Right atrium auricular region (tissue), 2 donors: Measurements from ENCODE around the gene ULK1. TPM values are rescaled to one million over a fixed set of nuclear protein-coding genes. Genes with fewer than 3 reads are reported as not detected.

ENCODE experiments used
- DNase-seq: peaks from one replicate; pipeline ENCODE4 v3.0.0-alpha.2; 2019; ENCODE audit warnings: low spot score
- H3K27ac ChIP-seq, 2 donors: fragments of 200-600 bp; sonication (generic); 1 replicate in 1 of 2; 2 replicates in 1 of 2; pipeline ENCODE4 v1.5.1; 2016 to 2019
- H3K27me3 ChIP-seq, 2 donors: fragments of 200-600 bp; sonication (generic); one replicate each; pipeline versions ENCODE4 v1.5.1 to v1.6.0; 2017 to 2019
- H3K36me3 ChIP-seq: fragments of 200-600 bp; sonication (generic); one replicate; pipeline ENCODE4 v1.5.1; 2016
- H3K4me1 ChIP-seq, 2 donors: fragments of 200-600 bp; sonication (generic); one replicate each; pipeline versions ENCODE4 v1.5.1 to v1.6.0; 2017 to 2019
- H3K4me3 ChIP-seq, 2 donors: fragments of 200-600 bp; sonication (generic); 1 replicate in 1 of 2; 2 replicates in 1 of 2; pipeline ENCODE4 v1.5.1; 2017 to 2019; ENCODE audit warnings: mild to moderate bottlenecking in 1 of 2, moderate library complexity in 1 of 2
- H3K9me3 ChIP-seq, 2 donors: fragments of 200-600 bp; sonication (generic); one replicate each; pipeline ENCODE4 v1.5.1; 2019
- total RNA-seq, 2 donors: library from RNA; depleted of rRNA; stranded (reverse); fragments of >200 nt; gene quantifications; one replicate each; pipeline ENCODE4 v1.1.0, GENCODE V29; 2016
- TF ChIP-seq, protein P1 (sequence below), 2 donors: fragments of 200-600 bp; sonication (generic); IDR thresholded peaks; one replicate each; pipeline ENCODE4 v1.5.1; 2019; ENCODE audit warnings: antibody characterized with exemption in 2 of 2

Gene ULK1
- total RNA-seq, 2 donors from 2014 or later, result 16.2 to 23.4 TPM

DNA sequence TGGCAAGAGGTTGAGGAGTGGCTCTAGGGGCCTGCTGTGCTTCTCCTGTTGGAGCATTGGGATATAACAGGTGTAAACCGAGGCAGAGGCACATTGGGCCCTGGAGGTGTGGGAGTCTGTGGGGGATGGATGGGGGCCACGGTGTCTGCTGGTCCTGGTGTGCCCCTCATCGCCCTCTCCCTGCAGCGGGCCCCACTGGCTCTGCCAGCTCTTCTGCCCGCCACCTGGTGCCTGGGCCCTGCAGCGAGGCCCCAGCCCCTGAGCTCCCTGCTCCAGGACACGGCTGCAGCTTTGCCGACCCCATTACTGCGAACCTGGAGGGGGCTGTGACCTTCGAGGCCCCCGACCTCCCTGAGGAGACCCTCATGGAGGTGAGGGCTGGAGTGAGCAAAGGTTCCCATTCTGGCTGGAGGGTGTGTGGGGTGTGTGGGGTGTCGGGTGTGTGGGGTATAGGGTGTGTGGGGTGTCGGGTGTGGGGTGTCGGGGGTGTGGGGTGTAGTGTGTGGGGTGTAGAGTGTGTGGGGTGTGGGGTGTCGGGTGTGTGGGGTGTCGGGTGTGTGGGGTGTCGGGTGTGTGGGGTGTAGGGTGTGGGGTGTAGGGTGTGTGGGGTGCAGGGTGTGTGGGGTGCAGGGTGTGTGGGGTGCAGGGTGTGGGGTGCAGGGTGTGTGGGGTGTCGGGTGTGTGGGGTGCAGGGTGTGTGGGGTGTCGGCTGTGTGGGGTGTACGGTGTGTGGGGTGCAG is 24.1 kb downstream of the ULK1 start:
- Histone ChIP-seq H3K4me1 (no peaks in the 10 kb centered on the region), H3K27me3 (no peaks in the 10 kb centered on the region), H3K4me3 (no peak overlapping the region), H3K9me3 (no peaks in the 10 kb centered on the region), H3K27ac (no peak overlapping the region), H3K36me3 (peaks cover 74% of the 10 kb centered on the region)
- DNase-seq, result no peak
- TF ChIP-seq, protein P1, sequence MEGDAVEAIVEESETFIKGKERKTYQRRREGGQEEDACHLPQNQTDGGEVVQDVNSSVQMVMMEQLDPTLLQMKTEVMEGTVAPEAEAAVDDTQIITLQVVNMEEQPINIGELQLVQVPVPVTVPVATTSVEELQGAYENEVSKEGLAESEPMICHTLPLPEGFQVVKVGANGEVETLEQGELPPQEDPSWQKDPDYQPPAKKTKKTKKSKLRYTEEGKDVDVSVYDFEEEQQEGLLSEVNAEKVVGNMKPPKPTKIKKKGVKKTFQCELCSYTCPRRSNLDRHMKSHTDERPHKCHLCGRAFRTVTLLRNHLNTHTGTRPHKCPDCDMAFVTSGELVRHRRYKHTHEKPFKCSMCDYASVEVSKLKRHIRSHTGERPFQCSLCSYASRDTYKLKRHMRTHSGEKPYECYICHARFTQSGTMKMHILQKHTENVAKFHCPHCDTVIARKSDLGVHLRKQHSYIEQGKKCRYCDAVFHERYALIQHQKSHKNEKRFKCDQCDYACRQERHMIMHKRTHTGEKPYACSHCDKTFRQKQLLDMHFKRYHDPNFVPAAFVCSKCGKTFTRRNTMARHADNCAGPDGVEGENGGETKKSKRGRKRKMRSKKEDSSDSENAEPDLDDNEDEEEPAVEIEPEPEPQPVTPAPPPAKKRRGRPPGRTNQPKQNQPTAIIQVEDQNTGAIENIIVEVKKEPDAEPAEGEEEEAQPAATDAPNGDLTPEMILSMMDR (IDR thresholded peaks at IDR 0.05), result no peak

DNA sequence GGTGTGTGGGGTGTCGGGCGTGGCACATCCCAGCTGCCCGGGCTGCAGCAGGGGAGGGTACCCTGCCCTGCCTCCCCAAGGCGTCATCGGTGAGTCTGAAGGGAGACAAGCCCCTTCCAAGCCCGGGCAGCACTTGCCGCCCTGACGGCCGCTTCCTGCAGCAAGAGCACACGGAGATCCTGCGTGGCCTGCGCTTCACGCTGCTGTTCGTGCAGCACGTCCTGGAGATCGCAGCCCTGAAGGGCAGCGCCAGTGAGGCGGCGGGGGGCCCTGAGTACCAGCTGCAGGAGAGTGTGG is 24.6 kb downstream of the ULK1 start:
- H3K27ac ChIP-seq, result no peak overlapping the region
- H3K4me1 ChIP-seq, result no peaks in the 10 kb centered on the region
- DNase-seq, result no peak
- H3K9me3 ChIP-seq, result no peaks in the 10 kb centered on the region
- TF ChIP-seq, protein P1 (IDR thresholded peaks at IDR 0.05), result no peak
- H3K27me3 ChIP-seq, result no peaks in the 10 kb centered on the region
- no peak overlapping the region for H3K4me3 ChIP-seq
- peaks cover 69% of the 10 kb centered on the region for H3K36me3 ChIP-seq

DNA sequence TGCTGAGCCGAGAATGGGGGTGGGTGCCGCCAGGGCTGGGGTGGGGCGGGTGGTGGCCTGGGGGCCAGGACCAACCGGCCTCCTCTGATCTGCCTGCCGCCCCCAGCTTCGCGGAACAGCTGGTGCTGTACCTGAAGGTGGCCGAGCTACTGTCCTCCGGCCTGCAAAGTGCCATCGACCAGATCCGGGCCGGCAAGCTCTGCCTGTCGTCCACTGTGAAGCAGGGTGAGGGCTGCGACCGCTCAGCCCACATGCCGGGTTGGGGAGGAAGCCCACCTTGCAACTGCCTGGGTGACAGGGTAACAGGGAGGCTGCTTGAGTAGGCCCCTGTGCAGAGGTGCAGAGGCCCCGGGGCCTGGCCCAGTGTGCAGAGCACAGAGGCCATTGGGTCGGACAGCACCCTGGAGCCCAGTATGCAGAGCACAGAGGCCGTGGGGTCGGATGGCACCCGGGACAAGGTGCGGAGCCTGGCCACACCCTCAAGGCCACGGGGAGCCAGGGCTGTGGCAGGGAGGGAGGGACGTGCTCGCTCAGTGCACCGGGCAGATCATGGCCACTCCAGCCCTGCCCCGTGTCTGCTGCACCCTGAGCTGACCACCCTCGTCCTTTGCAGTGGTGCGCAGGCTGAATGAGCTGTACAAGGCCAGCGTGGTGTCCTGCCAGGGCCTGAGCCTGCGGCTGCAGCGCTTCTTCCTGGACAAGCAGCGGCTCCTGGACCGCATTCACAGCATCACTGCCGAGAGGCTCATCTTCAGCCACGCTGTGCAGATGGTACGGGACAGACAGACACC is 25.1 kb downstream of the ULK1 start:
- H3K4me1 ChIP-seq, result peaks cover 0 to 4% of the 10 kb centered on the region in 2 donors
- TF ChIP-seq, protein P1 (IDR thresholded peaks at IDR 0.05), result no peak
- DNase-seq, result no peak
- no peaks in the 10 kb centered on the region for H3K27me3 ChIP-seq
- H3K36me3 ChIP-seq, result peaks cover 63% of the 10 kb centered on the region
- no peaks in the 10 kb centered on the region for H3K9me3 ChIP-seq
- H3K4me3 ChIP-seq, result no peak overlapping the region
- no peak overlapping the region for H3K27ac ChIP-seq

DNA sequence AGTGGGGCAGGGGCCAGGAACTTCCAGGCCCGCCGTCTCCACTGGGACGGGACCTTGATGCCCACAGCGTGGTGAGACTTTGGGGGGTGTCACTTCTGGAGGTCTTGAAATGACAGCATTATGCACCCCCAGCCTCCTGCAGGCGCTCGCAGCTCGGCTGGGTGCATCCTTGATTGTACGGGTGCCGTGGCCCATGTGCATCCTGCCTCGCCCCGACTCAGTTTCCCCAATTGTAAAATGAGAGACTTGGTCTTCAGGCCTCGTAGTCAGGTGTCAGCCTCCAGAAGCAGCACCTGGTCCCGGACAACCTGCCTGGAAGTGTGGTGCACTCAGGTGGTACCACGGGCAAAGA is 25.7 kb downstream of the ULK1 start:
- Histone ChIP-seq H3K36me3 (peaks cover 58% of the 10 kb centered on the region), H3K4me1 (peaks cover 0 to 6% of the 10 kb centered on the region in 2 donors), H3K27ac (no peak overlapping the region), H3K27me3 (no peaks in the 10 kb centered on the region), H3K4me3 (no peak overlapping the region), H3K9me3 (no peaks in the 10 kb centered on the region)
- DNase-seq, result no peak
- TF ChIP-seq, protein P1 (IDR thresholded peaks at IDR 0.05), result no peak

DNA sequence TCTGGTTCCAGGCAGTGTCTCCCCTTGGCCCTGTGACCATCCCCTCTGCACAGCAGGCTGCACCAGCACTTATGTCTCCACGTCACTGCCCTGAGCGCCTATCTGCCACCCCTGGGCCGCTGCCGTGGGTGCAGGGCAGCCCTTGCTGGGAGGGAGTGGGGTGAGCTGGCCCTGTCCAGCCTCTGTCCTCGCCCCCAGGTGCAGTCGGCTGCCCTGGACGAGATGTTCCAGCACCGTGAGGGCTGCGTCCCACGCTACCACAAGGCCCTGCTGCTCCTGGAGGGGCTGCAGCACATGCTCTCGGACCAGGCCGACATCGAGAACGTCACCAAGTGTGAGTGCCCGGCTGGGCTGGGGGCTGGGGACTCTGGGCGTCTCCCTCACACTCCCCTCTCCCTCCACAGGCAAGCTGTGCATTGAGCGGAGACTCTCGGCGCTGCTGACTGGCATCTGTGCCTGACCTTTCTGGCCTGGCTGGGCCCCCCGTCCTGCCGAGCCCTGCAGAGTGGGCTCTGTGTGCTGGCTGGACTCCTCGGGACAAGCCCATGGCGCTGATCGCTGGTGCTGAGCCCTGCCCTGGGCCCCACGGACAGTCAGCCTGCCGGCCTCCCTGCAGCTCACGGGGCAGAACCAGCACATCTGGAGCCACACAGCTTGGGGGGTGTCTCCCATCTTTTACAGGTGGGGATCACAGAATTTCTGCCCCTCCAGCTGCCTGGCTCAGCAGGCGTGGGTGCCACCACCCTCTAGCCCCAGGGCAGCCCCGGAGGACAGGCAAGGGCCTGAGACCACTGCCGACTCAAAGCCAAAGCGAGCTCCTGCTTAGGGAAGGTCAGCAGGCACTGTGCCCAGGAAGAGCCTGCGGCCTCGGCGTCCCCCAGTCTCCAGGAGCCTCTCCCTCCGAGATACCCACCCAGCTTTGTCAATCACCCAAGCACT is 26.7 kb downstream of the ULK1 start:
- Histone ChIP-seq H3K36me3 (peaks cover 47% of the 10 kb centered on the region), H3K4me3 (no peak overlapping the region), H3K9me3 (no peaks in the 10 kb centered on the region), H3K27ac (peak overlapping the region; percentile 20 to 51), H3K4me1 (peaks cover 0 to 6% of the 10 kb centered on the region in 2 donors), H3K27me3 (no peaks in the 10 kb centered on the region)
- TF ChIP-seq, protein P1 (IDR thresholded peaks at IDR 0.05), result no peak
- no peak for DNase-seq
